Lower leg skin (tissue), 4 donors: ENCODE results near the gene FOXQ1. TPM values are rescaled to one million over a fixed set of nuclear protein-coding genes. Genes with fewer than 3 reads are reported as not detected.

ENCODE experiments used
- DNase-seq, 2 donors: peaks; one replicate each; pipeline ENCODE4 v3.0.0-alpha.2; 2019; ENCODE audit warnings: low spot score in 2 of 2
- H3K4me3 ChIP-seq: fragments of 200-600 bp; sonication (generic); 2 replicates; pipeline ENCODE4 v1.5.1; 2017; ENCODE audit warnings: mild to moderate bottlenecking, low read depth; ENCODE audit not compliant: poor library complexity, severe bottlenecking
- POLR2A ChIP-seq, 2 donors: fragments of 450-650 bp; IDR thresholded peaks; one replicate each; pipeline ENCODE4 v1.6.1; 2016 to 2017; ENCODE audit warnings: antibody characterized with exemption in 2 of 2, mild to moderate bottlenecking in 1 of 2, moderate library complexity in 1 of 2
- WGBS, 2 donors: methylation state at CpG; one replicate each; pipeline ENCODE4 v1.1.5; 2018; 5-methylcytosine and 5-hydroxymethylcytosine counted together
- intact Hi-C: fragments of 100-400 bp; cut with DNase I; formaldehyde crosslinking; loops from one replicate; pipeline ENCODE4 v1.15.0; 2023; ENCODE audit warnings: low total_unique reads
- total RNA-seq, 4 donors: library from RNA; depleted of rRNA; stranded (reverse); fragments of >200 nt; gene quantifications; one replicate each; pipeline ENCODE4 v1.1.0, GENCODE V29; 2016
- TF ChIP-seq, protein P1 (sequence below), 3 donors: fragments of 450-650 bp; IDR thresholded peaks; one replicate each; pipeline ENCODE4 v1.5.1; 2016; ENCODE audit warnings: antibody characterized with exemption in 3 of 3, mild to moderate bottlenecking in 3 of 3, moderate library complexity in 2 of 3

The FOXQ1 gene
- total RNA-seq, 4 donors from 2014 or later: 54.1 to 117 (median 89.5) TPM

- TF ChIP-seq POLR2A (IDR thresholded peaks at IDR 0.05): no peak
- TF ChIP-seq, protein P1, sequence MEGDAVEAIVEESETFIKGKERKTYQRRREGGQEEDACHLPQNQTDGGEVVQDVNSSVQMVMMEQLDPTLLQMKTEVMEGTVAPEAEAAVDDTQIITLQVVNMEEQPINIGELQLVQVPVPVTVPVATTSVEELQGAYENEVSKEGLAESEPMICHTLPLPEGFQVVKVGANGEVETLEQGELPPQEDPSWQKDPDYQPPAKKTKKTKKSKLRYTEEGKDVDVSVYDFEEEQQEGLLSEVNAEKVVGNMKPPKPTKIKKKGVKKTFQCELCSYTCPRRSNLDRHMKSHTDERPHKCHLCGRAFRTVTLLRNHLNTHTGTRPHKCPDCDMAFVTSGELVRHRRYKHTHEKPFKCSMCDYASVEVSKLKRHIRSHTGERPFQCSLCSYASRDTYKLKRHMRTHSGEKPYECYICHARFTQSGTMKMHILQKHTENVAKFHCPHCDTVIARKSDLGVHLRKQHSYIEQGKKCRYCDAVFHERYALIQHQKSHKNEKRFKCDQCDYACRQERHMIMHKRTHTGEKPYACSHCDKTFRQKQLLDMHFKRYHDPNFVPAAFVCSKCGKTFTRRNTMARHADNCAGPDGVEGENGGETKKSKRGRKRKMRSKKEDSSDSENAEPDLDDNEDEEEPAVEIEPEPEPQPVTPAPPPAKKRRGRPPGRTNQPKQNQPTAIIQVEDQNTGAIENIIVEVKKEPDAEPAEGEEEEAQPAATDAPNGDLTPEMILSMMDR (IDR thresholded peaks at IDR 0.05): no peak
- H3K4me3 ChIP-seq: no peak overlapping the region
- intact Hi-C loops: no loop called here
- 7 to 9% methylated on average over 4 of the region's 4 CpGs for WGBS, 2 donors
- DNase-seq: no peak
Observed at GRCh38 chr6:1321738-1322137, 9.8 kb downstream of the FOXQ1 start.

- intact Hi-C loops: no loop called here
- no peak for DNase-seq
- 29 to 31% methylated on average over 3 of the region's 3 CpGs for WGBS, 2 donors
Observed at GRCh38 chr6:1322156-1322555, 10.3 kb downstream of the FOXQ1 start.

GRCh38 chr6:1322696-1323219 is 10.9 kb downstream of the FOXQ1 start:
- TF ChIP-seq, protein P1 (IDR thresholded peaks at IDR 0.05): no peak
- no peak for TF ChIP-seq POLR2A (IDR thresholded peaks at IDR 0.05)
- no peak overlapping the region for H3K4me3 ChIP-seq
- 56 to 57% methylated on average over 5 of the region's 5 CpGs for WGBS, 2 donors
- DNase-seq: no peak
- intact Hi-C loops: no loop called here

More at GRCh38 chr6:1322156-1322555, 10.3 kb downstream of the FOXQ1 start:
- no peak overlapping the region for H3K4me3 ChIP-seq
- TF ChIP-seq POLR2A (IDR thresholded peaks at IDR 0.05): no peak

GRCh38 chr6:1324936-1325335 is 13.0 kb downstream of the FOXQ1 start:
- TF ChIP-seq, protein P1 (IDR thresholded peaks at IDR 0.05): no peak
- no peak for TF ChIP-seq POLR2A (IDR thresholded peaks at IDR 0.05)
- intact Hi-C loops: no loop called here
- H3K4me3 ChIP-seq: no peak overlapping the region
- DNase-seq: no peak
- 75 to 81% methylated on average over 7 of the region's 7 CpGs for WGBS, 2 donors

DNA sequence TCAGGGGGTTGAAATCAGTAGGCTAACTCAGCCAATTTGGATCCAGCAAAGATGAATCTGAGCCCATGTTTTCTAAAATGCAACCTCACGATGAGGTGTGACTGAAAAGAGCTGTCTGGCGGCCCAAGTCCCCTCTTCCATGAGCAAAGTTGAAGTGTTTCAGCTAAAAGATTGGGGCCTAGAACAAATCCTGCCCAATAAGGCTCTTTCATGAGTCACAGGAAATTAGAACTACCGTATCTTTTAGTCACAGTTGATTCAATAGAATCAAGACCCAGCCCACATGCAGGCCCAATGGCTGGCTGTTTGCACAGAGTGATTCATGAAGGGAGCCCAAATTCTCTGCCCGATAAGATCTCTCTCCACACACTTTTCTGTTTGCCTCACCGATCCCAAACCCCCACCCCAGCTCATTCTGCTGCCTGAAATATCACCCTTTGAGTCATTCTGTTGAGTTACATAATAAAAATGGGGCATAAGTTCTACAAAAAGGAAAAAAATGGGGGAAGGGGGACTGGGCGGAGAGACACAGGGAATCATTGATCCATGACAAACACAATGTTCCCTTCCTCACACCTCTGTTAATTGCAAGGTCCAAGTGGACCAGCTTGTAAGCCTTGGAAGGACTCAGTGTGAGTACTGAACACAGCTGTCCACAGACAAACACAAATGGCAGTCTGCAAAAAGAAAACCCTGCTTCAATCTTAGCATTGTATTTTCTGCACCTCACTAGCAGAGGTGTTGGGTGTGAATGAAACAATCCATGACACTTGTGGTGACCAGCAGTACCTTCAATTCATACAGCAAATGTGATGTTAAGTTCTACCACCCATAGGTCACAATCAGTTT is 13.8 kb downstream of the FOXQ1 start:
- intact Hi-C loops: no loop called here
- no peak for DNase-seq
- H3K4me3 ChIP-seq: no peak overlapping the region
- TF ChIP-seq, protein P1 (IDR thresholded peaks at IDR 0.05): no peak
- no peak for TF ChIP-seq POLR2A (IDR thresholded peaks at IDR 0.05)
- WGBS, 2 donors: 64 to 71% methylated on average over 6 of the region's 6 CpGs

DNA sequence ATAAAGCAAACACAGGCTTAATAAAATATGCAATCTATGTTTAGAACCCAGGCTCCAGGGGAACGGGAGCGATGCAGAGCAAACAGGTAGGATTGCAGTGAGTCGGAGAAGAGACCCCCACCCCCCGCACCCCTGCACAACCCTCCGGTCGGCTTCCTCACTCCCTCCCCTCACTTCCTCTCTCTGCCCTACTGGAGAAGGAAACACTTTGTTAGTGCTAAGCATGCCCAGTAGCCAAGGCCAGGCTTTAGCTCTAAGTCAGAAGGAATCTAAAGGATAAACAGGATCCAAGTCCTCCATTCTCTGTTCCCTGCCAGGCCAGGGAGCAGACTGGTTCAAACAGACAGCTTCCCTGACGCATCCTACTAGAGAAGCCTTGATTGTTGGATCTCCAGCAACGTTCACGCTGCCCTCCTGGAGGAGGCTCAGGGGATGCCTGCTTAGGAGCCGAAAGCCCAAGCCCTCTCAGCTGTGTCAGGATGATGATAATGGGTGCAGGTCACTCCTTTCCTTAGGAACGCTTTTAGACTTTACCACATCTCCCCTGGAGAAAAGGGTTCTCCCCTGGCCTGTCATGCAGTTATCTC is 14.7 kb downstream of the FOXQ1 start:
- DNase-seq: no peak
- H3K4me3 ChIP-seq: no peak overlapping the region
- intact Hi-C loops: no loop called here
- WGBS, 2 donors: 71 to 80% methylated on average over 11 of the region's 11 CpGs
- no peak for TF ChIP-seq POLR2A (IDR thresholded peaks at IDR 0.05)
- TF ChIP-seq, protein P1 (IDR thresholded peaks at IDR 0.05): no peak
